OCI-M2 (cell line): ENCODE data around the gene CYSTM1.
"Not testable (repeated sequence)": the region's sequence is repeated elsewhere in the genome, so short reads cannot be mapped to it uniquely, and the experiment has no call there.

ENCODE experiments used
- DNase-seq: peaks from one replicate; lab custom pipeline; 2025; ENCODE audit not compliant: unreplicated experiment; lab: John Stamatoyannopoulos, UW

The CYSTM1 gene

DNA sequence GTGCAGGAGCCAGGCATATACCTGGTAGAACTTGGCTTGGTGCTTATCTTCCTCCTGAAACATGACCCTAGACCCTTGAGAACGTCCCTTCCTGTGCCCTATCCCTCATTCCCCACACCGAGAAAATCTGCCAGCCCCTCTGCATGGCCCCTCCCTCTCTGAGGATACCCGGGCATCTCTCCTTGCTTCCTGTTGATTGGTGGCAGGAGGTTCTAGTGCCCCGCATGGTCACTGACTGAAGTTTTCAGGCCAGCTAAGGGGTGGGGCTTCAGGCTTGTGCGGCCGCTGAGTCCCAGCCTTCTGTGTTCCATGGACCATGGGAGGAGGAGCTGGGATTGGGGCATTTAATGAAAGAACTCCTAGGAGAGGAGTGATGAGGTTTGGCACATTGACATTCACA, 26.5 kb upstream of the CYSTM1 start:
- no peak for DNase-seq

- DNase-seq, result no peak
These were observed 24.8 kb upstream of the CYSTM1 start for GRCh38 chr5:140150201-140150600.

DNA sequence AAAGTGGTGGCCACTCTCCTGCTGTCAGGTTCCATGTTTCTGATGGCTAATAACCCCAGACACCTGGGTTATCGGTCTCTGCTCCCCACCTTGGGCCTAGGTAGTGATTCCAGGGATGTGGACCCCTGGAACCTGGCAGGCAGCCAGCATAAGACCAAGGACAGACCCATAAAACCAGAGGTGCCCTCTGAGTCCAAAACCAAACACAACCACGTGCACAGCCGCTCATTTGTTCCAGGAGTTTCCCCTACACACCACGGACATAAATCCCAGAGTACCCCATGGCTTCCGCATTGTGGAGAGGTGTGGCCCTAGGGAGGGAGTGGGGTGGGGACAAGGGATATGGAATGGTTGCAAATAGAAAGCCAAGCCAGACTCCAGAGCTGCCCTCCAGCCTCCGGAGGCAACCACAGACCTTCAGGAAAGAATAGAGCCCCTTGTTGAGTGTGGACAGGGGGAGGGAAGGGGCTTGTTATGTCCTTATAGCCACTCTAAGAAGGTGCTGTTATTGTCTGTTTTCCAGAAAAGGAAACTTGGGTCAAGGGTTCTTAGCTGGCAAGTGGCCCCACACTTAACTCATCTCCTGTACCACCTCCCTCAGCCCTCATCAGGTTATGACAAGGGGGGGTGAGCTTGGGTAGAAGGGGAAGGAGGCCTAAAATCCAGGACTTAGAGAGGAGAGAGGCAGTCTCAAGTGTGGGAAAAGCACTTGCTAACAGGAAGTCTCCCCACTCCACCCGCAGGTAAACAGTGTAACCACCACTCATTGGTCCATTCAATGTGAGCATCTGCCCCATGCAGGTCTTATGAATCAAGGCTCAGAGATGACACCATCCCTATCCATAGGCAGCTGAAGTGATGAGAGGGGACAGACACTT, 23.6 kb upstream of the CYSTM1 start:
- DNase-seq, result no peak

GRCh38 chr5:140152022-140152999, 22.7 kb upstream of the CYSTM1 start:
- no peak for DNase-seq

- no peak for DNase-seq
These were observed 21.7 kb upstream of the CYSTM1 start for GRCh38 chr5:140153255-140153654.

DNA sequence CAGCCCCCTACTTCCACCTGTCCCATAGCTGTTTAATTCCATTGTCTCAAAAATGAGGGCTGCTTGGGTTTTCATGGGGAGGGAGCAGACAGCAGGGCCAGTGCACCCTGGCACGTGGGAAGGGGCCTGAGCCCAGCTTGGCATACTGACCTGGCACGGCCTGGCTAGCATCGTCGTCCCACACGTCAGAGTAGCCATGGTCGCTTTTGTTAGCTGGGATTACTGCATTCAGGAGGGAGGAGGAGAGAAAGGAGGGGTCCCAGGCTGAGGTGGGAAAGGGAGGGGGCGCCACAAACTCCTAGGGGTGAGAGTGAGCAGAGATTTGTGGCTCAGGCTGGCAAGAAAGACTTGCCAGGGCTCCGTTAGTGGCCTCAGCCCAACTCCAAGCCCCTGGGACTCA, 21.1 kb upstream of the CYSTM1 start:
- no peak for DNase-seq

GRCh38 chr5:140154710-140155381, 20.1 kb upstream of the CYSTM1 start:
- DNase-seq, result not testable (repeated sequence)

- peak; percentile 5 for DNase-seq
These were observed 17.8 kb upstream of the CYSTM1 start for GRCh38 chr5:140157032-140157781.

GRCh38 chr5:140159014-140159927, 15.7 kb upstream of the CYSTM1 start:
- no peak for DNase-seq

- DNase-seq, result no peak
These were observed 12.7 kb upstream of the CYSTM1 start for GRCh38 chr5:140162275-140162674.

DNA sequence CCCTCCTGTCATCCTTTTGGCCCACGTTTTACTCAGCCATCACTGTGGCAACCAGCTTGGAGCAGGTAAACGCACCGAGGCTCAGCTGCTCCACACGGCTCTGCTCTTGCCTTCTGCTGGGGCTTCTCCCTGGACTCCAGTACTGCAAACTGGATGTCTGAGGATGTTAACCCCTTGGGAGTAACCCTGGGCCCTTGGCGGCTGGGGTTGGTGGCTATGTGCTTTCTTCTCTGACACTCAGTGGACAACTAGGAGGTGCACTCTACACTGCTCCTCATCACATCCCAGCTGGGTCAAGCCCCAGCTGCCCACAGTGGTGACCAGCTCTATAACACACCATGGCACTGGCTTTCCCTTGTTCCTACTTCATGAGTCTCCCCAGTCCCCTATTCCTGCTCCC, 12.2 kb upstream of the CYSTM1 start:
- DNase-seq, result no peak

DNA sequence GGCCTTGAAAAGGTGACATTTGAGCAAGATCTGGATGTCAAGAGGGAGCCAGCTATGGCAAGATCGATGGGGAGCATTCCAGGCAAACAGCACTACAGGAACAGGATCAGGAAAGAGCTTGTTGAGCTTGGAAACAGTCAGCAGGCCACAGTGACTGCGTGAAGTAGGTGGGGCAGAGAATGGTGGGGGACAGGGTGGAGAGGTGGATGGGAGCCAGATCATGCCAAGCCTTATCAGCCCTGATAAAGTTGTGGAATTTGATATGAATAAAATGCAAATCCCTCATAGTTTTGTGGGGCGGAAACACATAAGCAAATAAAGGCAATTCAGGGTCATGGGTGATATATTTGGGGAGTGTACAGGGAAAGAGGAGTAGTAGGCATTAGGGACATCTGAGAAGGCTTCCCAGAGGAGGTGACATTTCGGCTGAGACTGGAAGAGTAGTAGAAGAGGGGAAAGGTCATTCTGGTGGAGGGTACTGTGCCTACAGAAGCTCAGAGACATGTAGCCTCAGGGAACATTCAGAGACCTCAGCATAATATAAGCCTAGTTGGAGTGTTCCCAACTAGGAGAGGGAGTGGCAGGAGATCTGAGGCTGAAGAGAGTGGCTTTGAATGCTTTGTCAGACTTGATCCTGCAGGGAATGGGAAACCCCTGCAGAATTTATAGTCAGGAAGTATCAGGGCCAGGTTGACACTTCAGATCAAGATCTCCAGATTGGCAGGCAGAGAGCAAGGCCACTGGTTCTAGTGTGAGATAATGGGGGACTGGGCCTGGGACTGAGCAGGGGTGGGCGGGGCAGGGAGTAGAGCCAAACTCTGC, 9.7 kb upstream of the CYSTM1 start:
- no peak for DNase-seq

DNA sequence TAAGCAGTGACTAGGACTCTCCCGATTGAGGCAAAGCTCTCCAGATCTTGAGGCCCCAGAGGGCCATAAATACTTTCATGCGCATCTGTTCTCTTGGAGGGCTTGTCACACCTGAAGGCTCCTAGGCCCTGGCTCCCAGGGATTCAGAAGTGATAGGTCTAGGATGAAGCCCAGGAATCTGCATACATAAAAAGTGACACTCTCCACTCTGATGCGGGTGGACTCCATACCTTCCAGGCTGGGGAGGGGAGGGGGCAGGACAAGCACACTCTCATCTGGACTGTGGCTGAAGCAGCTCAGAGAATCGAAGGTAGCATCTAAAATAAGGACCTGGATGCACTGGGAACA, 9.1 kb upstream of the CYSTM1 start:
- no peak for DNase-seq

DNA sequence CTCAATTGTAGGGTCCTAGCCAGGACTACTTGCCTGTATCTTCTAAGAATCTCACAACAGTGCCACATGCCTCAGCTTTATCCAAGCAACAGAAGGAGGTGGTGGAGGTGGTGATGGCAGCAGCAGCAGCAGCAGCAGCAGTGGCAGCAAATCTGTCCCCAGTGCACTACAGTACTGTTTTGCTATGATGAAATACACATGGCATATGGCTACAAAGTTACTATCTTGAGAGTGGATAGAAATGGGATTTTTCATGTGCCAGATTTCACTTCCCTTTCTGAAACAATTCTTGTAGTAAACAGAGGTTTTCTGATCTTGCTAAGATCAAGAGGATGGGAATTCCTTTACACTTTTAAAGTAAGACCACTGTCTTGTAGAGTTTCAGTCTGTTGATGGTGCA, 8.1 kb upstream of the CYSTM1 start:
- no peak for DNase-seq

- no peak for DNase-seq
These were observed 6.6 kb upstream of the CYSTM1 start for GRCh38 chr5:140168371-140168770.

DNA sequence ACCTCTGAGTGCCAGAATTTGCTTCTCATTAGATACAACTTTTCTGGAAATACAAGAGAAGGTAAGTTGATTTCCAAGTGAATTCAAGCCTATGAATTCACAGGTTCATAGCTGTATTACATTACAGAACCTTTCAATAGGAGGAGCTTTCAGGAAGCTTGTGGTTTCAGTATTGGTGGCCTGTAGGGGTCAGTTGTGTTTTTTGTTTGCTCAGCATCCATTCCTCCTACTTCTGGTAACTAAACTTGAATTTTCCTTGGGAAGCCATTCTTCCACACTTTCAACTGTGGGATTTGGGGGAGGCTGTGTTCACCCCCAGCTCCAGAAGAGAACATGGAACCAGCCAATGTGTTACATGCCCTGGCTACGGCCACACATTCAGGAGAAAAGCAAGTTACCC, 5.6 kb upstream of the CYSTM1 start:
- DNase-seq, result no peak

GRCh38 chr5:140172483-140172882, 2.5 kb upstream of the CYSTM1 start:
- no peak for DNase-seq

DNA sequence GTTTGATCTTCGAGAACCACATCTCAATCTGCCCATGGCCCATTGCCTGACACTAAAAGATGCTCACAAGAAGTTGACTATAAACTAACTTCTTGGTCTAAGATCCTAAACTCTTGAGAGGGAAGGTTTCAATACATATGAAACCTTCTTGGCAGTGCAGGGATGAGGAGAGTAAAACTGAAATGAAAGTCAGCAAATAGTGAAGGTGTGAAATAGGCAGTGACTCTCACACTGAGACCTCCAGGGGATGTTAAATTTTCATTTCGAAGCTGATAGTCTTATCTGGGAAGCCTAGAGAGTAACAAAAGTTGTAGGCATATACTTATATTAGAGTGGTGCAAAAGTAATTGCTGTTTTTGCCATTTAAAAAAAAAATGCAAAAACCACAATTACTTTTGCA, 974 bp upstream of the CYSTM1 start:
- DNase-seq, result no peak
